HepG2 (cell line): ENCODE measurements around the gene NCOA6. TPM values are rescaled to one million over a fixed set of nuclear protein-coding genes. Genes with fewer than 3 reads are reported as not detected.
A peak's percentile ranks its signal among the peaks of the same experiment; 100 is the strongest.

Source experiments
- CHD4 ChIP-seq: fragments of 200-600 bp; sonication (generic); IDR thresholded peaks from 2 replicates; pipeline ENCODE4 v1.7.0; 2017; ENCODE audit warnings: mild to moderate bottlenecking, low read length, borderline replicate concordance
- CREB1 ChIP-seq, 2 experiments: fragments of 450-650 bp in 1 of 2; IDR thresholded peaks; 2 replicates each; pipeline ENCODE4 v1.6.1; 2016 to 2017; ENCODE audit warnings: control low read depth in 1 of 2, mild to moderate bottlenecking in 1 of 2, missing compliant biosample characterization in 1 of 2, missing genetic modification characterization in 1 of 2
- CREBL2 ChIP-seq: sonication (generic); formaldehyde crosslinking; IDR thresholded peaks from 2 replicates; pipeline ENCODE4 v1.8.1; 2023; ENCODE audit warnings: missing genetic modification reagents, mild to moderate bottlenecking, borderline replicate concordance
- DBP ChIP-seq: sonication (generic); formaldehyde crosslinking; IDR thresholded peaks from 2 replicates; pipeline ENCODE4 v1.4.0; 2020; ENCODE audit warnings: missing genetic modification reagents; ENCODE audit errors: not compliant biosample characterization
- DDIT3 ChIP-seq: sonication (generic); formaldehyde crosslinking; IDR thresholded peaks from 2 replicates; pipeline ENCODE4 v1.4.0; 2020; ENCODE audit warnings: mild to moderate bottlenecking, missing genetic modification reagents
- DNMT1 ChIP-seq: sonication (generic); formaldehyde crosslinking; IDR thresholded peaks from 2 replicates; pipeline ENCODE4 v1.5.1; 2020; ENCODE audit warnings: mild to moderate bottlenecking, missing genetic modification reagents
- ERF ChIP-seq: IDR thresholded peaks from 2 replicates; pipeline ENCODE4 v1.6.1; 2018; ENCODE audit warnings: missing biosample characterization, missing genetic modification reagents
- ETS1 ChIP-seq: sonication (generic); formaldehyde crosslinking; IDR thresholded peaks from 2 replicates; pipeline ENCODE4 v1.4.0; 2020; ENCODE audit warnings: missing genetic modification reagents
- GTF2F1 ChIP-seq: fragments of 150-350 bp; IDR thresholded peaks from 2 replicates; pipeline ENCODE4 v1.6.1; 2014; ENCODE audit warnings: low read length
- HMG20A ChIP-seq: IDR thresholded peaks from 2 replicates; pipeline ENCODE4 v1.6.1; 2016; ENCODE audit warnings: borderline replicate concordance
- MAF1 ChIP-seq: sonication (generic); formaldehyde crosslinking; IDR thresholded peaks from 2 replicates; pipeline ENCODE4 v1.5.0; 2020; ENCODE audit warnings: missing genetic modification reagents, borderline replicate concordance
- NKX3-1 ChIP-seq: sonication (generic); formaldehyde crosslinking; IDR thresholded peaks from 2 replicates; pipeline ENCODE4 v1.5.0; 2020; ENCODE audit warnings: missing genetic modification reagents
- NR3C1 ChIP-seq: sonication (generic); formaldehyde crosslinking; IDR thresholded peaks from 2 replicates; pipeline ENCODE4 v1.4.0; 2020; ENCODE audit warnings: missing genetic modification reagents
- PITX1 ChIP-seq: sonication (generic); formaldehyde crosslinking; IDR thresholded peaks from 2 replicates; pipeline ENCODE4 v1.5.1; 2020; ENCODE audit warnings: mild to moderate bottlenecking, missing genetic modification reagents
- PRDM10 ChIP-seq: sonication (generic); formaldehyde crosslinking; IDR thresholded peaks from 2 replicates; pipeline ENCODE4 v1.4.0; 2020; ENCODE audit warnings: low read depth, missing genetic modification reagents
- PREB ChIP-seq: sonication (generic); formaldehyde crosslinking; IDR thresholded peaks from 2 replicates; pipeline ENCODE4 v1.4.0; 2020; ENCODE audit warnings: missing genetic modification reagents
- RARA ChIP-seq: IDR thresholded peaks from 2 replicates; pipeline ENCODE4 v1.6.1; 2016; ENCODE audit warnings: missing genetic modification reagents, missing compliant biosample characterization
- TFAP4 ChIP-seq: sonication (generic); IDR thresholded peaks from 2 replicates; pipeline ENCODE4 v1.6.1; 2016; ENCODE audit warnings: low read depth, borderline replicate concordance
- ZBTB3 ChIP-seq: sonication (generic); formaldehyde crosslinking; IDR thresholded peaks from 2 replicates; pipeline ENCODE4 v1.4.0; 2020; ENCODE audit warnings: low read depth, mild to moderate bottlenecking, moderate library complexity, missing genetic modification reagents, borderline replicate concordance
- ZKSCAN5 ChIP-seq: sonication (generic); formaldehyde crosslinking; IDR thresholded peaks from 2 replicates; pipeline ENCODE4 v1.5.1; 2020; ENCODE audit warnings: mild to moderate bottlenecking, missing genetic modification reagents
- ZNF225 ChIP-seq: sonication (generic); formaldehyde crosslinking; IDR thresholded peaks from 2 replicates; pipeline ENCODE4 v1.4.0; 2020; ENCODE audit warnings: mild to moderate bottlenecking, missing genetic modification reagents
- ZNF251 ChIP-seq: sonication (generic); formaldehyde crosslinking; IDR thresholded peaks from 2 replicates; pipeline ENCODE4 v1.9.0; 2021; ENCODE audit warnings: mild to moderate bottlenecking, missing genetic modification reagents
- ZNF256 ChIP-seq: sonication (generic); formaldehyde crosslinking; conservative IDR thresholded peaks from 2 replicates; pipeline ENCODE4 v1.4.0; 2020; ENCODE audit warnings: missing genetic modification reagents
- ZNF747 ChIP-seq: sonication (generic); formaldehyde crosslinking; IDR thresholded peaks from 2 replicates; pipeline ENCODE4 v1.8.1; 2023; ENCODE audit warnings: missing genetic modification reagents, mild to moderate bottlenecking, borderline replicate concordance
- polyA plus RNA-seq, 8 experiments: library from polyadenylated mRNA; depleted of rRNA in 3 of 8; stranded (reverse) in 7 of 8; unstranded in 1 of 8; fragments of >200 nt; fragmentation: Illumina TruSeq in 4 of 8; extraction: Trizol in 4 of 8; gene quantifications; 2 replicates each; pipeline versions ENCODE4 v1.2.1 to v1.2.3, GENCODE V29; 2011 to 2016; ENCODE audit warnings: low read depth in 4 of 8, missing spikeins in 1 of 8, mixed read lengths in 1 of 8; ENCODE audit not compliant: insufficient read depth in 1 of 8
- total RNA-seq, 5 experiments: library from RNA; depleted of rRNA; stranded (reverse); fragments of >200 nt; fragmentation: Illumina TruSeq; extraction: Trizol; gene quantifications; 2 replicates each; pipeline ENCODE4 v1.2.3, GENCODE V29; 2016; ENCODE audit warnings: low read depth in 1 of 5

NCOA6 gene
- total and polyA plus RNA-seq, 2 of the 13 experiments (the other 11 are each of a cell fraction or from before 2014, with no cell fraction given), result 11.2 to 29.3 TPM

GRCh38 chr20:34824026-34824425 lies 1.4 kb downstream of the NCOA6 start (continued):
- TF ChIP-seq MAF1 (CRISPR knock-in tag) (no peak), NKX3-1 (no peak), PREB (CRISPR knock-in tag) (no peak), CREBL2 (CRISPR knock-in tag) (no peak), NR3C1 (CRISPR knock-in tag) (no peak), HMG20A (0 out of 2 replicates have a peak, but pooled peaks have one; percentile 7), GTF2F1 (no peak), PRDM10 (CRISPR knock-in tag) (no peak), ZNF256 (no peak), RARA (CRISPR knock-in tag) (no peak), PITX1 (0 out of 2 replicates have a peak, but pooled peaks have one; percentile 13), DDIT3 (CRISPR knock-in tag) (no peak), DBP (CRISPR knock-in tag) (no peak), DNMT1 (CRISPR knock-in tag) (no peak), ZNF251 (CRISPR knock-in tag) (no peak), ERF (CRISPR knock-in tag) (no peak), ETS1 (no peak), ZBTB3 (CRISPR knock-in tag) (no peak), ZKSCAN5 (CRISPR knock-in tag) (no peak), TFAP4 (no peak), ZNF225 (no peak), CHD4 (no peak), CREB1 (IDR thresholded peaks at IDR 0.05) (no peak), CREB1 (CRISPR knock-in tag; IDR thresholded peaks at IDR 0.05) (0 out of 2 replicates have a peak, but pooled peaks have one; percentile 24), ZNF747 (CRISPR knock-in tag) (no peak)
